H1 (cell line): ENCODE measurements around the gene DCLK1. TPM values are rescaled to one million over a fixed set of nuclear protein-coding genes. Genes with fewer than 3 reads are reported as not detected.
A peak's percentile ranks its signal among the peaks of the same experiment; 100 is the strongest.

ENCODE experiments used
- CTCF ChIA-PET: fragments of 300-600 bp; sonication (Branson Sonifier 250); formaldehyde crosslinking; loops from one replicate; lab custom pipeline; 2021; ENCODE audit not compliant: partially characterized antibody; lab: Charles Lee
- POLR2A ChIA-PET: fragments of 300-600 bp; sonication (Branson Sonifier 250); formaldehyde crosslinking; loops from one replicate; lab custom pipeline; 2021; ENCODE audit warnings: inconsistent platforms; ENCODE audit not compliant: partially characterized antibody; lab: Charles Lee
- DNase-seq, 2 experiments: peaks; one replicate each; pipeline versions ENCODE4 v3.0.0 to v3.0.0-alpha.2; 2010 to 2022; ENCODE audit warnings: low spot score in 2 of 2, low read depth in 1 of 2, mixed read lengths in 1 of 2
- FAIRE-seq: peaks from 2 replicates; lab custom pipeline; 2011; peaks lifted over from hg19 to GRCh38; lab: Jason Lieb, UNC
- H2AFZ ChIP-seq: 2 replicates; pipeline ENCODE4 v1.8.1; 2012; ENCODE audit warnings: low read length, inconsistent platforms
- H2AK5ac ChIP-seq: 2 replicates; pipeline ENCODE4 v1.6.1; 2013; ENCODE audit warnings: low read depth, low read length
- H2BK120ac ChIP-seq: replicated peaks from 2 replicates; pipeline ENCODE3; 2013; ENCODE audit warnings: low read depth, low read length, inconsistent platforms
- H2BK12ac ChIP-seq: 2 replicates; pipeline ENCODE4 v1.6.1; 2013; ENCODE audit warnings: low read depth, low read length
- H2BK15ac ChIP-seq: 2 replicates; pipeline ENCODE4 v1.6.1; 2013; ENCODE audit warnings: low read length
- H2BK20ac ChIP-seq: 2 replicates; pipeline ENCODE4 v1.6.1; 2013; ENCODE audit warnings: low read length
- H2BK5ac ChIP-seq: 2 replicates; pipeline ENCODE4 v1.6.1; 2013; ENCODE audit warnings: low read depth, low read length
- H3K14ac ChIP-seq: 2 replicates; pipeline ENCODE4 v1.6.1; 2013; ENCODE audit warnings: inconsistent platforms; ENCODE audit not compliant: insufficient read length
- H3K18ac ChIP-seq: 2 replicates; pipeline ENCODE4 v1.6.1; 2013; ENCODE audit warnings: low read length; ENCODE audit errors: extremely low read depth
- H3K23ac ChIP-seq: 2 replicates; pipeline ENCODE4 v1.6.1; 2013; ENCODE audit warnings: inconsistent platforms; ENCODE audit not compliant: insufficient read length
- H3K23me2 ChIP-seq: 2 replicates; pipeline ENCODE4 v1.6.1; 2013; ENCODE audit warnings: low read depth, low read length
- H3K27ac ChIP-seq: 2 replicates; pipeline ENCODE4 v1.6.1; 2011; ENCODE audit warnings: low read depth, low read length, inconsistent platforms
- H3K27me3 ChIP-seq, 4 experiments: replicated peaks in 1 of 4; 1 replicate in 1 of 4; 2 replicates in 3 of 4; pipeline versions ENCODE4 v1.6.1 to v1.8.1; 2011 to 2013; ENCODE audit warnings: low read length in 3 of 4, mild to moderate bottlenecking in 3 of 4, inconsistent platforms in 2 of 4, mixed read lengths in 2 of 4, moderate library complexity in 1 of 4; ENCODE audit not compliant: control insufficient read depth in 3 of 4, insufficient read depth in 3 of 4; ENCODE audit errors: extremely low read depth in 1 of 4
- H3K36me3 ChIP-seq, 4 experiments: 2 replicates each; pipeline versions ENCODE4 v1.6.1 to v1.8.1; 2011 to 2013; ENCODE audit warnings: mild to moderate bottlenecking in 4 of 4, low read length in 3 of 4, moderate library complexity in 2 of 4, control low read depth in 1 of 4, inconsistent platforms in 1 of 4; ENCODE audit not compliant: insufficient read depth in 4 of 4, control insufficient read depth in 2 of 4
- H3K4ac ChIP-seq: replicated peaks from 2 replicates; pipeline ENCODE3; 2013; ENCODE audit warnings: low read length, low read depth, mixed read lengths, inconsistent platforms; ENCODE audit not compliant: insufficient read length
- H3K4me1 ChIP-seq, 4 experiments: replicated peaks in 1 of 4; 1 replicate in 1 of 4; 2 replicates in 3 of 4; pipeline versions ENCODE4 v1.6.1 to v1.8.1; 2011 to 2013; ENCODE audit warnings: low read length in 3 of 4, inconsistent platforms in 2 of 4, mixed read lengths in 1 of 4; ENCODE audit not compliant: insufficient read depth in 4 of 4, control insufficient read depth in 3 of 4
- H3K4me2 ChIP-seq, 2 experiments: 2 replicates each; pipeline versions ENCODE4 v1.6.1 to v1.8.1; 2011 to 2013; ENCODE audit warnings: low read depth in 2 of 2, low read length in 2 of 2, control low read depth in 1 of 2, inconsistent platforms in 1 of 2, mild to moderate bottlenecking in 1 of 2; ENCODE audit not compliant: insufficient read depth in 1 of 2
- H3K4me3 ChIP-seq, 4 experiments: fragments of 200-600, 300-600 bp in 1 of 4; sonication (generic), shearing (Covaris generic), sonication (Bioruptor Twin) in 1 of 4; 2 replicates each; pipeline versions ENCODE4 v1.5.1 to v1.8.1; 2011 to 2016; ENCODE audit warnings: low read length in 4 of 4, low read depth in 3 of 4, control low read depth in 2 of 4, inconsistent platforms in 2 of 4, mild to moderate bottlenecking in 2 of 4, mixed read lengths in 1 of 4, moderate library complexity in 1 of 4; ENCODE audit not compliant: insufficient read depth in 2 of 4; ENCODE audit errors: extremely low read depth in 1 of 4
- H3K56ac ChIP-seq: replicated peaks from 2 replicates; pipeline ENCODE3; 2013; ENCODE audit warnings: low read depth, mild to moderate bottlenecking, mixed read lengths, low read length, inconsistent platforms; ENCODE audit not compliant: insufficient read length
- H3K79me1 ChIP-seq: 2 replicates; pipeline ENCODE4 v1.6.1; 2013; ENCODE audit warnings: low read depth, low read length, control low read depth
- H3K79me2 ChIP-seq, 2 experiments: 2 replicates each; pipeline versions ENCODE4 v1.6.1 to v1.8.1; 2012 to 2013; ENCODE audit warnings: low read length in 2 of 2, mild to moderate bottlenecking in 2 of 2, inconsistent platforms in 1 of 2; ENCODE audit not compliant: insufficient read depth in 2 of 2, control insufficient read depth in 1 of 2
- H3K9ac ChIP-seq, 4 experiments: replicated peaks in 1 of 4; 1 replicate in 1 of 4; 2 replicates in 3 of 4; pipeline versions ENCODE4 v1.6.1 to v1.8.1; 2011 to 2013; ENCODE audit warnings: low read depth in 3 of 4, low read length in 3 of 4, control low read depth in 2 of 4, mild to moderate bottlenecking in 2 of 4, moderate library complexity in 2 of 4, inconsistent platforms in 1 of 4; ENCODE audit errors: extremely low read depth in 1 of 4
- H3K9me3 ChIP-seq, 2 experiments: 2 replicates each; pipeline versions ENCODE4 v1.6.1 to v1.8.1; 2012 to 2013; ENCODE audit warnings: mild to moderate bottlenecking in 2 of 2, moderate library complexity in 2 of 2, control low read depth in 1 of 2, inconsistent platforms in 1 of 2, low read depth in 1 of 2, low read length in 1 of 2, mixed read lengths in 1 of 2; ENCODE audit not compliant: insufficient read depth in 2 of 2
- H4K20me1 ChIP-seq, 2 experiments: replicated peaks in 1 of 2; 2 replicates each; pipeline versions ENCODE3 to v1.8.1; 2011 to 2013; ENCODE audit warnings: inconsistent platforms in 2 of 2, low read length in 2 of 2, mild to moderate bottlenecking in 1 of 2; ENCODE audit not compliant: insufficient read depth in 2 of 2, control insufficient read depth in 1 of 2
- H4K5ac ChIP-seq: 2 replicates; pipeline ENCODE4 v1.6.1; 2013; ENCODE audit warnings: low read length, low read depth, mixed read lengths, inconsistent platforms; ENCODE audit not compliant: insufficient read length
- H4K8ac ChIP-seq: 2 replicates; pipeline ENCODE4 v1.8.0; 2013; ENCODE audit warnings: mild to moderate bottlenecking, moderate library complexity, low read length, inconsistent platforms; ENCODE audit not compliant: insufficient read depth; ENCODE audit errors: extremely low read depth
- H4K91ac ChIP-seq: replicated peaks from 2 replicates; pipeline ENCODE3; 2013; ENCODE audit warnings: low read length, mixed read lengths, inconsistent platforms; ENCODE audit not compliant: insufficient read length
- CBX8 ChIP-seq: fragments of 300-800, 300-1000 bp; sonication (generic); IDR thresholded peaks from 2 replicates; pipeline ENCODE4 v1.7.1; 2016; ENCODE audit warnings: low read depth, low read length, borderline replicate concordance
- CHD2 ChIP-seq: IDR thresholded peaks from 2 replicates; pipeline ENCODE4 v1.6.1; 2012; ENCODE audit warnings: low read length, improper control_type of control experiment
- CREB1 ChIP-seq: IDR thresholded peaks from 2 replicates; pipeline ENCODE4 v1.6.1; 2012; ENCODE audit warnings: inconsistent platforms
- FOSL1 ChIP-seq: IDR thresholded peaks from 2 replicates; pipeline ENCODE4 v1.6.1; 2011; ENCODE audit warnings: mild to moderate bottlenecking, low read depth, low read length, moderate library complexity; ENCODE audit not compliant: insufficient read depth
- POU5F1 ChIP-seq: IDR thresholded peaks from 2 replicates; pipeline ENCODE4 v1.6.1; 2011; ENCODE audit warnings: low read depth, mild to moderate bottlenecking, low read length, moderate library complexity
- RAD21 ChIP-seq, 2 experiments: IDR thresholded peaks in 1 of 2; conservative IDR thresholded peaks in 1 of 2; 2 replicates each; pipeline ENCODE4 v1.6.1; 2011; ENCODE audit warnings: low read depth in 2 of 2, low read length in 2 of 2, improper control_type of control experiment in 1 of 2, inconsistent platforms in 1 of 2, mild to moderate bottlenecking in 1 of 2, moderate library complexity in 1 of 2
- RFX5 ChIP-seq: IDR thresholded peaks from 2 replicates; pipeline ENCODE4 v1.6.1; 2011; ENCODE audit warnings: low read depth, low read length, improper control_type of control experiment, borderline replicate concordance
- RNF2 ChIP-seq: fragments of 200-900, 300-1000 bp; sonication (generic); IDR thresholded peaks from 2 replicates; pipeline ENCODE4 v1.7.1; 2016; ENCODE audit warnings: borderline replicate concordance, low read depth, mild to moderate bottlenecking, antibody characterized with exemption, low read length; ENCODE audit not compliant: poor library complexity, severe bottlenecking; ENCODE audit errors: missing control alignments
- SP1 ChIP-seq: IDR thresholded peaks from 2 replicates; pipeline ENCODE4 v1.6.1; 2011; ENCODE audit warnings: low read depth, low read length
- WGBS, 2 experiments: shearing (Covaris generic) in 1 of 2; methylation state at CpG; one replicate each; pipeline versions ENCODE4 v1.1.6 to v1.1.7; 2013 to 2015; ENCODE audit warnings: low lambda C conversion rate in 2 of 2, mixed read lengths in 2 of 2, inconsistent platforms in 1 of 2, low coverage in 1 of 2, missing lambda C conversion rate in 1 of 2; ENCODE audit not compliant: insufficient replicate concordance in 2 of 2, insufficient coverage in 1 of 2, insufficient read length in 1 of 2; ENCODE audit errors: extremely low coverage in 1 of 2, missing lambda C conversion rate in 1 of 2; 5-methylcytosine and 5-hydroxymethylcytosine counted together
- polyA plus RNA-seq, 7 experiments: library from polyadenylated mRNA; depleted of rRNA in 3 of 7; stranded (reverse) in 5 of 7; unstranded in 2 of 7; fragments of >200 nt in 5 of 7; fragments of 200-250 nt in 2 of 7; gene quantifications; 1 replicate in 5 of 7; 2 replicates in 1 of 7; 4 replicates in 1 of 7; pipeline versions ENCODE4 v1.2.1 to v1.2.3, GENCODE V29; 2011 to 2013; ENCODE audit warnings: missing spikeins in 2 of 7, mixed read lengths in 2 of 7
- total RNA-seq: library from RNA; stranded (reverse); fragmentation: NEBNext Ultra II Directional; extraction: Animal tissue kit (Norgen Biotek cat#: 25700); gene quantifications from 2 replicates; pipeline ENCODE4 v1.2.1, GENCODE V29; 2021

The DCLK1 gene
- total and polyA plus RNA-seq, 2 of the 8 experiments (the other 6 are each of a cell fraction or from before 2014, with no cell fraction given) = 22.8 to 41.0 TPM

DNA sequence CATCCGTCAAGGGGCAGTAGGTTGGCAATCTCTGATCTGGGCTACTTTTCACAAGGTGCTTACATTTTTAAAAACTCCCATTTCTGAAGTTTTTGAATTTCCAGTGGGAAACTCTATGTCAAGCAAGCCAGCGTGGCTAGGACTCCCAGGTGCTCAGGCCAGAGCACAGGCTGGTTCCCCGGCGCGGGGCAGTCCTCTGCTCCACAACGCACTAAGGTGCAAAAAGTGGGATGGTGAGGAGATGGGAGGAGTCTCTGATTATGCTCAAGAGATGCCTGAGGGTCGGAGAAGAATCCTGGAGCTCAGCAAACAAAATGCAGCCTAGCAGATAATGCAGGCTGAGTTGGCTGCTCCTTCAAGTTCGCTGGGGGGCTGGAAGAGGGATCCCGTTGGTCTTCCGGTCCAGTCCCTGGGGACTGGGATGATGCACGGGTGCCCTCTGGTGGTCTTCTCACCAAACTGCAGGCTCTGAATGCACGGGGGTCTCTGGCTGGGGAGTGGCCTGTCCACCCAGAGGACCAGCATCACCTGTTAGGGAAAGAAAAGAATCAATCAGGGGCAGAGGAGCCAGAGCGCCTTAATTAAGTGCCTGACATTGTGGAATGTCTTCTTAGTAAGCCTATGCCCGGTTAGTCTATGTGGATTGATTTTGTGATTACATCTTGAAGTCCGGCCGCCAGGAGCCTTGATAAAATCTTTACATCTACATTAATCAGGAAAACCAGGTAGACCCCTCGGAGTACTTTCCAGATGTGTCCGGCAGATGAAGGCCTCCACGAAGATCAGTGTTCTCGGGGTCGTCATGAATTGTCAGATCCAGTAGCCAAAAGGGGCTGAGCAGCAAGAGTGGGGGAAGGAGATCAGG lies 410.3 kb downstream of the DCLK1 start:
- FAIRE-seq = peak; percentile 32
- TF ChIP-seq POU5F1 (no peak), FOSL1 (no peak), CBX8 (no peak), RFX5 (no peak), SP1 (no peak), RNF2 (no peak), RAD21 (IDR thresholded peaks at IDR 0.05 in 1 of 2, conservative IDR thresholded peaks at IDR 0.05 in 1 of 2; ENCODE audit: low read depth in 2 of 2, low read length in 2 of 2) (peak; percentile 99), CREB1 (no peak), CHD2 (no peak)

More for the DNA sequence above, 410.3 kb downstream of the DCLK1 start:
- Histone ChIP-seq H2AFZ (peak overlapping the region; percentile 35; the same call in 1 of the 2 replicates), H3K9ac (no peak overlapping the region), H2BK15ac (no peak overlapping the region), H4K20me1 (no peaks in the 10 kb centered on the region), H4K8ac (no peak overlapping the region), H3K9me3 (no peaks in the 10 kb centered on the region), H2BK120ac (no peak overlapping the region), H3K79me2 (no peaks in the 10 kb centered on the region), H3K23ac (no peak overlapping the region), H3K56ac (no peak overlapping the region), H3K79me1 (no peaks in the 10 kb centered on the region), H2AK5ac (no peak overlapping the region), H3K4me1 (no peaks in the 10 kb centered on the region), H2BK20ac (no peak overlapping the region), H4K5ac (no peak overlapping the region), H2BK5ac (no peak overlapping the region), H4K91ac (no peak overlapping the region), H3K4me3 (no peak overlapping the region), H3K18ac (no peak overlapping the region), H3K4ac (no peak overlapping the region), H3K27me3 (no peaks in the 10 kb centered on the region), H3K36me3 (no peaks in the 10 kb centered on the region), H2BK12ac (no peak overlapping the region), H3K27ac (no peak overlapping the region), H3K23me2 (no peaks in the 10 kb centered on the region), H3K4me2 (peak overlapping the region in 1 of 2 experiments; percentile 1; a peak in 1 of 4 replicates), H3K14ac (no peak overlapping the region)
- ChIA-PET CTCF (interaction anchor here (0.5 to 4.4 kb wide), 18 partner anchors 8 to 491 kb away, joined by 3 to 17 read pairs (median 4); partner anchors contain the start of gene MAB21L1), POLR2A (no interaction called here)
- DNase-seq = peak; percentile 60 to 93
- 53% methylated on average over 21 of the region's 21 CpGs; no CpG with 5 or more reads in 1 of the 2 experiments for WGBS, 2 experiments
